HG03066 (cell line): ENCODE results near the gene KMO.

Experiments used
- ATAC-seq: cut with Tn5 transposase; IDR thresholded peaks from one replicate; pipeline ENCODE4 v1.9.1; 2021; ENCODE audit warnings: low read depth; ENCODE audit not compliant: unreplicated experiment

KMO gene

GRCh38 chr1:241532162-241532531 is at the start of gene KMO:
KMO (plus strand) TSS chr1:241532378; CDS start chr1:241532445, 67 bp downstream.
- ATAC-seq: peak; percentile 19

DNA sequence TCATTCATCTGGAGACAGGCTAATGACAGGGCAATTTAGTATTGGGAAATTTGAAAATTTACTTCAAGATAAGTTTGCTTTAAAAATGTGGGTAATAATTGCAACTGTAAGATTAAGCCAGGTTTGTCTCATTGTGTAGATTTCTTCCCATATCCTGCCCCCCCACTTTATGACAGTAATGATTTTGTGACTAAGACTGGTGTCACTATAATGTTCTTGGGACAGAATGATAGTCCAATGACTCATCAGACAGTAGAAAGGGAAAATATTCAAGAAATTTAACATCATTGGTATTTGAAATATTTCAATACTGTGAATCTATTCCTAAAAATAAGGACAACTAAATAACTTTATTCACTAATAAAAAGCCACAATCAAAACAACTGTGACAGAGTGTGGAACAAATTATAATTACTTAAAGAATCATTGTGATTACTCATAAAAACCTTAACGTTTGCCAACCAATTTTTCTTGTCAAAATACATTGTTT is 49.4 kb upstream of the KMO start:
- no peak for ATAC-seq

GRCh38 chr1:241485145-241485544 is 47.0 kb upstream of the KMO start:
- peak; percentile 52 for ATAC-seq

GRCh38 chr1:241485554-241485992 is 46.6 kb upstream of the KMO start:
- peak; percentile 56 for ATAC-seq

DNA sequence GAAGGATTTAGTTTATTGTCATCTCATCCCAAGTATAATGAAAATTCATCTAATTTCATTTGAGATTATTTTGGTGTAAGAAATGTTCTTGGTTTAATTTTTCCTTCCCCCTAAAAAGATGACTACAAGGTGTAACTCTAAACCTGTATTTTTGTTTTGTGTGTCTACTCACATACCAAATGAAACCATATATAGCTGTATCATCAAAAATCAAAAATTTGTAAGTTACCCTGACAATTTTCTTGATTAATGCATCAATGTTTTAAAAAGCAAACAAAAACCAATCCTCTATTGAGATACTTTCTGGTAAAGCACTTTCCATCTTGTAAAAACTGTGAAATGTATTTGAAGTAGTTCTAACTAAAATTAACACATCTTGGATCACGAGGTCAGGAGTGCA is 43.4 kb upstream of the KMO start:
- ATAC-seq: no peak

DNA sequence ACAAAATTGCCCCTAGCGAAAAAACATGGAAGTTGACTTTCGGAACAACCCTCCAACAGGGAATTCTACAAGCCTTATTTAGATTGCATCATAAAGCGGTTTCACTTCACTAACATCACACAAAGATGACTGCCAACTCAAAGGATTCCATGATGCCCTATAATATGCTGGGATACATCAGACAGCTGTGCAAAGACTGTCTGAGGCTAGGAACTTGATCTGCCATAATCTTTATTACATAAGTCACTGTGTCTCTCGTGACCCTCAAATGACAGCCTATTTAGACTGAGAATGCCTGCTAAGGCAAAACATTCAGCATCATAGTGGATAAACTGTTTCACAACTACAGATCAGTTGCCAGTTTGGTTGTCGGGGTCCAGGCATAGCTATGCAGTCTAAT is 36.4 kb upstream of the KMO start:
- no peak for ATAC-seq

- no peak for ATAC-seq
Measured at GRCh38 chr1:241499910-241500309, 32.3 kb upstream of the KMO start.

GRCh38 chr1:241503444-241503843 is 28.7 kb upstream of the KMO start:
- ATAC-seq: no peak

GRCh38 chr1:241507189-241507863 is 24.9 kb upstream of the KMO start:
- no peak for ATAC-seq

- ATAC-seq: no peak
Measured at GRCh38 chr1:241513378-241513777, 18.8 kb upstream of the KMO start.

- ATAC-seq: peak; percentile 27
Measured at GRCh38 chr1:241518476-241519307, 13.5 kb upstream of the KMO start.

DNA sequence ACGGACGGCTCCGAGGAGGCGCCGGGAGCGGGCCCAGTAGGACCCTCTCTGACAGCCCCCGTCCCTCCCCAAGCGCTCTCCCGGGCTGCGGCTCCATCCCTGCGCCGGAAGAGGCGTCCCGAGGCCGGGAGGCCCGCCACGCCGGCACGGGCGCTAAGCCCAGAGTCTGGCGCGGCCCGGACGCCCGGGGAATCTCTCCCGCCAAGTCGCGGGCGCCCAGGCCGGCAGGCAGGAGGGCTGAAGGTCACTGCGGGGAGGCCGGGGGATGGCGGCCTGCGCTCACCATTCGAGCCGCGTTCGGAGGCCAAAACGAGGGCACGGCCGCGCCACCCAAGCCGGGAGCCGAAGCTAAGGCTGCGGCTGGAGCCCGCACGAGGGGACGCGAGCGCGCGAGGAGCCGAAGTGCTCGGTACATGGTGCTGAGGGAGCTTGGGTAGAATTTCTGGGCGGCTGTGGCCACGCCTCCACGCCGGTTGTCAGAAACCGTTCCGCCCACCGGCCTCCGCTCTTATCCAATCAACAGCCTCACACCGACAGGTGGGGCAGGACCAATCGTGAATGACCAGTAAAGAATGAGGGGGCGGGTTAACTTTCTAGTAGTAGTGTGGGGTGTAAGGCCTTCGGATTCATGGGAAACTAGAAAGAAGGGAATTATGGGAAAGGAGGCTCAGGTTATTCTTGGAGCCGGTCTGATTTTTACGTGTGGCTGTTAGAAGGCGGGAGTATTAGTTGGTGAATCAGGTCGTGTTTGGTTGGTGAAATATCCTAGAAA is 12.7 kb upstream of the KMO start, which contains the start of gene FH:
Gene FH (minus strand): TSS at position 448 of the 772 bp plus-strand sequence. CDS start 33 bp downstream, at position 415.
- ATAC-seq: peak; percentile 96

DNA sequence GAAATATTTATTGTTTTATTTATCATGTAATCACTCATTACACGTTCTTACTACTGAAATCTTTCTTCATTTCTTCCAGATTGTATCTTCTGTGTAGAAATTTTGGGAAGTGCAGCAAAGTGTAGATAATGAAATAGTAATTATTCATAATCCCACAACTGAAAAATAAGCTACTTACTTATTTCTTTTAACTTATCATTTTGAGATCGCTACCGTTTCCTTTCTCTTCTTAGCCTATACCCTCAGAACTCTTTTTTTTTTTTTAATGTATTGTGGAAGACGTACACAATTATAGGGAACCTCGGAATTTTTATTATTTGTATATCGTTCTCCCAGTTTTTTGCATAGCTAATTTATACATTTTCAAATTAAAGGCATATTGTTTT is 12.1 kb upstream of the KMO start:
- no peak for ATAC-seq

DNA sequence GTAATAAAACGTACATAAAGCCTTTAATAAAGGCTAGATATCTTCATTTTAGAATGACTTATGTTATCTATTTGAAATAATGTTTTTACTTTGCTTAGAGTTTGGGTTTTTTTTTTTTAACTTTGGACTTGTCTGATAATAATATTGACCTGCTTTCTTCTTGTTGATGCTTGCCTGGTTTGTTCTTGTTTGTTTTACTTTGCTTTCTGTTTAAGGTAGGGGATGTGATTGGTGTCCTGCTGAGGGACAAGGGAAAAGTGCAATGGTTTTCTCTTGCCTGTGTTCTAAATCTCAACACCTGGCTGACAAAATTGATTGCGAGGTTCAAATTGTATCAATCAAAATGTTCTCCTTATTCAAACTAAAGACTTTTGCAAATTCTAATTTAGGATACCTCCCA is 10.5 kb upstream of the KMO start:
- ATAC-seq: no peak

DNA sequence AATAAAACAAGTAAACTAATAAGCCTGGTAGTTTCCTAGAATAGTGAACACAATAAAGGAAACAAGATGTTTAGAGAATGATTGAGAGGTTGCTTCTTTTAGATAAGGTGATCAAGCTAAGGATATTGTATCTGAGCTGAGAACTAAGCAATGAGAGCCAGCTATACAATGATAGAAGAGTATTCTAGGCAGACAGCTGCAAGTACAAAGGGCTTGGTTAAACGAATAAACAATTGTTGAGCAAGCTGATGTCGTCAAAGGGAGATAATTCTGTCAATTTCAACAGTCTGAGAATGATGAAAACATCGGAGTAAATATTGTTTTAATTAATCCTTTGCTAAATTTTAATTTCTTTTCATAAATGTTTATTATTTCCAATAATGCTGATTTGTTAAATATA is 7.2 kb upstream of the KMO start:
- no peak for ATAC-seq

DNA sequence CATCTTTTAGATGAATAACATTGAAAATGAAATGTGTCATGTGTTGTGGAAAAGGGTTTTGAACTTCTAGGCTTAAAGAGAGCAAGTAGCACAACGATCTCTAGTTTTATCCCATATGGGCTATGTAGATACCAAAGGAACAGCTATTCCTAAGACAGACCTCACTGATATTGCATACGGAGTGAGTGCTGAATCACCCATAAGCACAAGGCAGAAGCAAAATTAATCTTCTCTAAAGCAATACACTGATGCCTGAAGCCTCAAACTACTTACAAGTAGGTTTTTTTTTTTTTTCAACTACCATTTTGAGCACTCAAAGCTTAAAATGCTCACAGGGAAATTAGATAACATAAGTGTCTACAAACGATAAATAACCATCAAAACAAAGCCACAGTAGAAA is 5.0 kb upstream of the KMO start:
- no peak for ATAC-seq

DNA sequence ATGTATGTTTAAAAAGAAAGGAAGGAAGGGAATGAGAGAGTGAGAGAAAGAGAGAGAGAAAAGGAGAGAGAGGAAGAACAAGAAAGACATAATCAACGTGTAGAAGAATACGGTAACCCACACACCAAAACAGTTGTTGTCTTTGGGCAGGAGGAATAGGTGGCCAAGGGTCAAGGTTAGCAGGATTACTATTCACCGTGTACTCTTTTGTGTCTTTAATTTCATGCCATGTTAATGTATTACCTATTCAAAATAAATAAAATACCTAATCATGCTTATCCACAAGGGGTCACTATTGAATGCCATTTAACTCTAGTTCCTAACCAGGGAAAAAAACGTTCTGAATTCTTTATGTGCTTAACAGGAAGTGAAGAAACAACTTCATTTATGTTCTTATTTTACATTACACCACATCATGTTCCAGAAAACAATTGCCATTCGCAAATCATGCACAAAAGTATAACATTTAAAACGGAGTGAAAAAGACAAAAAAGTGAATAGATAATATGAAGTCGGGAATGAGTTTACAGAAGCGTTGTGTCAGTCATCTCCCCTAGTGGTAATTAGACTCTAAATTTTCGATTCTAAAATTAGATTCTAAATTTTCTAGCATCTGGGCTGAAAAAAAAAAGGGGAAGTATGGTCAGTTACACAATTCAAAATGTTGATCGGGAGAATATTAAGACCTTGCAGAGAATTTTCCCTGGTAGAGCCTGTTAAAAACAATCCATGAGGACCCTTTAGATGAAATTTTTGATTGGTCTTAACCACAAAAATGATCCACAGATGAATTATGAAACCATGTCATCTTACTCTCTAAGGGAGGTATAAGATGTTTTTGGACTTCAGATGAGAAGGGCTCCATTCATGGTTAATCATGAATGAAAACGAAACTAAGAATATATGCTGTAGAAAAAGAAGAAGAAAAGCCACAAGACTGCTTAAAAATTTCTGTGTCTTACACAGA is 700 bp upstream of the KMO start:
- ATAC-seq: peak; percentile 70

DNA sequence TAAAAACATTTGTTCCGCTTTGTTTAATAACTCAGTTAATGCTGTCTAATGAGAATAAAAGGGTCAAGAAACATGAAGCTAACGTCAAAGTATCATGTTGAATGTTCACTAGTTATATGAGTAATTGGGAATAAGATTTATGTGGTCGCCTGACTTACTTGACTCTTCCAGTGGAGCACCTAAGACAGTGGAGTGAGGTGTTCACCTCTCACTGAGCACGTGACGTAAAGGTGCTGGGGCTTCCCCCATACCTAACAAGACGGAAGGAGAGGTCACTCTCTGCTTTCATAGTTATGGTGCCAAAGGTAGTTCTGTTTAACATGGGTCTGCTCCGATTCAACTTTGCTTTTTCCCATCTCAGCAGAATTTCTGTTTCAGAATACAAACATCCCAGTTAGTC is 686 bp downstream of the KMO start:
- ATAC-seq: peak; percentile 49

DNA sequence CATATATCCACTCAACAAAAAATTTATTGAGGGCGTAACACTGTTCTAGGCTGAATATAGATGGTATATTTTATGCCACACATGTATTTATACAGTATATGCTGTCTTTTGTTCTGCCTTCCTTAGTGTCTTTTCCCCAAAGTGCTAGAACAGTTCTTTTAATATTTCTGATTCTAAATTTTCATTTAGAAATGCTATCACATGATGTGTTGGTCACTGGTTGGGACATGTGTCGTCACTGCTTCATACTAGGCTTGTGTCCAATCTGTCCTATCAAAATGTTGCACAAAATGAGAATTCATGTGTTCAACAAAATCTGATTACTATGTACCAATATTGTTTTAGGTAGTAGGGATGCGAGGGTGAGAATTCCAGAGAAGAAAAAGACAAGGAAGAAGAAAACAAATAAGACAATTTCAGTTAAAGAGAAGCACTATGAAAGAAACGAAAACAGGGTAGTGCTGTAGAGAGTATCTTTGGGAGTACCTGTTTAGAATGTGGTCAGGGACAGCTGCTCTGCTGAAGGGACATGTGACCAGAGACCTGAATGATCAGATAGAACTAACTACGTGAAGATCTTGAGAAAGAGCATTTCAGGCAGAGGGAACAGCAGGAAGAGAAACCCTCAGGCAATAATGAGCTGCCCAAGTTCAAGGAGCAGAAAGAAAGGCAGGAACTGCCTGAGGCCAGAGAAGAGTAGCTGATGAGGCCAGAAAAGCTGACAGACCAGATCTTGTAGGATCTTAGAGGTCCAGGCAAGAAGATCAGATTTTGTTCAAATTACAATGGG is 1.3 kb downstream of the KMO start:
- peak; percentile 40 for ATAC-seq
